Measurements from ENCODE around the gene ZNF428.
A peak's percentile ranks its signal among the peaks of the same experiment; 100 is the strongest.
"Not testable (repeated sequence)": the region's sequence is repeated elsewhere in the genome, so short reads cannot be mapped to it uniquely, and the experiment has no call there.

Gene ZNF428

GRCh38 chr19:43638995-43639518 lies 19.6 kb upstream of the ZNF428 start:
- Histone ChIP-seq H3K36me3 (ENCODE audit: insufficient read depth, low read length) (no peaks in the 10 kb centered on the region), H3K9me3 (ENCODE audit: insufficient read depth, low read depth, low read length) (no peaks in the 10 kb centered on the region), H3K9ac (ENCODE audit: low read depth, low read length, poor library complexity, severe bottlenecking) (no peak overlapping the region), H3K4me3 (ENCODE audit: low read length, poor library complexity, severe bottlenecking) (peak overlapping the region; percentile 65), H3K4me1 (ENCODE audit: insufficient read depth, low read length, poor library complexity, severe bottlenecking) (peaks cover 12% of the 10 kb centered on the region), H3K9me2 (replicated peaks; ENCODE audit: low read depth, low read length) (no peaks in the 10 kb centered on the region), H3K4me2 (ENCODE audit: low read depth, low read length, poor library complexity, severe bottlenecking) (peak overlapping the region; percentile 74), H3K27me3 (ENCODE audit: insufficient read depth, low read length, poor library complexity, severe bottlenecking) (no peaks in the 10 kb centered on the region), H3F3A (ENCODE audit: low read depth) (no peaks in the 10 kb centered on the region), H4K20me1 (ENCODE audit: insufficient read depth, low read length, poor library complexity, severe bottlenecking) (no peaks in the 10 kb centered on the region), H3K79me2 (ENCODE audit: insufficient read depth, low read length) (no peaks in the 10 kb centered on the region), H2AFZ (ENCODE audit: low read length) (peak overlapping the region; percentile 43; the same call in 1 of the 2 replicates)
- TF ChIP-seq EZH2phosphoT487 (IDR thresholded peaks at IDR 0.05; ENCODE audit: borderline replicate concordance): no peak
- no peak for TF ChIP-seq CTCF (conservative IDR thresholded peaks at IDR 0.05; ENCODE audit: low read length)

- Histone ChIP-seq H3K36me3 (ENCODE audit: insufficient read depth, low read length) (no peaks in the 10 kb centered on the region), H3K4me3 (ENCODE audit: low read length, poor library complexity, severe bottlenecking) (no peak overlapping the region), H3K79me2 (ENCODE audit: insufficient read depth, low read length) (no peaks in the 10 kb centered on the region), H2AFZ (ENCODE audit: low read length) (no peak overlapping the region), H4K20me1 (ENCODE audit: insufficient read depth, low read length, poor library complexity, severe bottlenecking) (no peaks in the 10 kb centered on the region), H3K4me1 (ENCODE audit: insufficient read depth, low read length, poor library complexity, severe bottlenecking) (peaks cover 12% of the 10 kb centered on the region), H3K9ac (ENCODE audit: low read depth, low read length, poor library complexity, severe bottlenecking) (no peak overlapping the region), H3K9me2 (replicated peaks; ENCODE audit: low read depth, low read length) (no peaks in the 10 kb centered on the region), H3K4me2 (ENCODE audit: low read depth, low read length, poor library complexity, severe bottlenecking) (peak overlapping the region; percentile 74), H3K27me3 (ENCODE audit: insufficient read depth, low read length, poor library complexity, severe bottlenecking) (no peaks in the 10 kb centered on the region), H3F3A (ENCODE audit: low read depth) (no peaks in the 10 kb centered on the region), H3K9me3 (ENCODE audit: insufficient read depth, low read depth, low read length) (no peaks in the 10 kb centered on the region)
- no peak for TF ChIP-seq CTCF (conservative IDR thresholded peaks at IDR 0.05; ENCODE audit: low read length)
- no peak for TF ChIP-seq EZH2phosphoT487 (IDR thresholded peaks at IDR 0.05; ENCODE audit: borderline replicate concordance)
Observed at GRCh38 chr19:43638214-43638994, 19.0 kb upstream of the ZNF428 start.

- no peaks in the 10 kb centered on the region for H4K20me1 ChIP-seq (ENCODE audit: insufficient read depth, low read length, poor library complexity, severe bottlenecking)
- no peak overlapping the region for H3K4me2 ChIP-seq (ENCODE audit: low read depth, low read length, poor library complexity, severe bottlenecking)
Observed at GRCh38 chr19:43636121-43636683, 16.8 kb upstream of the ZNF428 start.

GRCh38 chr19:43635561-43635940 lies 16.1 kb upstream of the ZNF428 start:
- not testable (repeated sequence) for H2AFZ ChIP-seq (ENCODE audit: low read length)
- H3K4me1 ChIP-seq (ENCODE audit: insufficient read depth, low read length, poor library complexity, severe bottlenecking): peaks cover 12% of the 10 kb centered on the region

More at GRCh38 chr19:43636121-43636683, 16.8 kb upstream of the ZNF428 start:
- Histone ChIP-seq H3F3A (ENCODE audit: low read depth) (no peaks in the 10 kb centered on the region), H2AFZ (ENCODE audit: low read length) (no peak overlapping the region), H3K4me1 (ENCODE audit: insufficient read depth, low read length, poor library complexity, severe bottlenecking) (peaks cover 12% of the 10 kb centered on the region), H3K4me3 (ENCODE audit: low read length, poor library complexity, severe bottlenecking) (no peak overlapping the region), H3K9me3 (ENCODE audit: insufficient read depth, low read depth, low read length) (no peaks in the 10 kb centered on the region), H3K27me3 (ENCODE audit: insufficient read depth, low read length, poor library complexity, severe bottlenecking) (no peaks in the 10 kb centered on the region), H3K36me3 (ENCODE audit: insufficient read depth, low read length) (no peaks in the 10 kb centered on the region), H3K79me2 (ENCODE audit: insufficient read depth, low read length) (no peaks in the 10 kb centered on the region), H3K9ac (ENCODE audit: low read depth, low read length, poor library complexity, severe bottlenecking) (no peak overlapping the region), H3K9me2 (replicated peaks; ENCODE audit: low read depth, low read length) (no peaks in the 10 kb centered on the region)
- TF ChIP-seq CTCF (conservative IDR thresholded peaks at IDR 0.05; ENCODE audit: low read length) (no peak), EZH2phosphoT487 (IDR thresholded peaks at IDR 0.05; ENCODE audit: borderline replicate concordance) (no peak)

More at GRCh38 chr19:43635561-43635940, 16.1 kb upstream of the ZNF428 start:
- not testable (repeated sequence) for H3K4me2 ChIP-seq (ENCODE audit: low read depth, low read length, poor library complexity, severe bottlenecking); H3K36me3 ChIP-seq (ENCODE audit: insufficient read depth, low read length); H3K9me2 ChIP-seq (replicated peaks; ENCODE audit: low read depth, low read length); H3F3A ChIP-seq (ENCODE audit: low read depth); H4K20me1 ChIP-seq (ENCODE audit: insufficient read depth, low read length, poor library complexity, severe bottlenecking); H3K27me3 ChIP-seq (ENCODE audit: insufficient read depth, low read length, poor library complexity, severe bottlenecking); H3K4me3 ChIP-seq (ENCODE audit: low read length, poor library complexity, severe bottlenecking); H3K9me3 ChIP-seq (ENCODE audit: insufficient read depth, low read depth, low read length); H3K9ac ChIP-seq (ENCODE audit: low read depth, low read length, poor library complexity, severe bottlenecking); H3K79me2 ChIP-seq (ENCODE audit: insufficient read depth, low read length)

All from Loucy (cell line).